ENCODE results near the gene DENR.
"Not testable (repeated sequence)": the region's sequence is repeated elsewhere in the genome, so short reads cannot be mapped to it uniquely, and the experiment has no call there.

The DENR gene

GRCh38 chr12:122743895-122744525, 8.6 kb upstream of the DENR start:
- DNase-seq, result no peak

GRCh38 chr12:122747224-122748135, 5.1 kb upstream of the DENR start:
- no peak for DNase-seq

DNA sequence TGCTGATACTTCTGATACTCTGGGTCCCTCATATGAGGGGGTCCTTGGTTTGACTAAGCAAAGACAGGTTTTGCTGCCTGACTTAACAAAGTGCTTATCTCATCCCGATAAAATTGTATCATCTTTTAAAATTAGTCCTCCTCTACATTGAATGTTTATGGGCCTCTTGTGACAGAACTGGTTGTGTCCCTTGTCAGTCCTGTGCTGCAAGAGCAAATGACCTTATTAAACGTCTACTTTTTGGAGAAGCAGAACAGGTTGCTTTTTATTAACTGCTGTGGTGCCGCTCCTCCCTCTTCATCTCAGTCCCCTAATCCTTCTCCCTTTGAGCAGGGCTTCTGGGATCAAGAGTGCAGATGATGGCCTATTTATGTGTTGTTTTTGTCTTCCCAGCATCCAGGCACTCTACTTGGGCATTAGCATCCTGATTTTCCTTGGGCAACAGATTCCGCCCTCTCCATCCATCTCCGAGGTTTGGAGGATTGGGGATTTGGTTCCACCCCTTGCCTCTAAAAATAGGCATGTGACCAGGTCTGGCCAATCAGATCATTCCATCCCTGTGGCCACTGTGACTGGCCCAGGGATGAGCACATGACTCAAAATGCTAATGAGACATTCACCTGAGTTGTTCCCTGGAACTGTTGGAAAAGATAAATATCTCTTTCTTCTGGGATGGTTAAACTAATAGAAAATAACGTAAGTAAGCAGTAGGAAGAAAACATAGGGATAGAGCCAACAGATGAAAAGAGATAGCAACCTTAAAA, 2.9 kb upstream of the DENR start:
- no peak for DNase-seq

GRCh38 chr12:122750781-122751515, 1.7 kb upstream of the DENR start:
- not testable (repeated sequence) for DNase-seq

- no peak for DNase-seq
Measured at GRCh38 chr12:122753319-122753650, 661 bp downstream of the DENR start.

GRCh38 chr12:122754790-122755189, 2.2 kb downstream of the DENR start:
- no peak for DNase-seq

- no peak for DNase-seq
Measured at GRCh38 chr12:122757568-122757967, 4.9 kb downstream of the DENR start.

GRCh38 chr12:122785503-122785902, 32.9 kb downstream of the DENR start:
- DNase-seq, result no peak

GRCh38 chr12:122788387-122788786, 35.8 kb downstream of the DENR start:
- DNase-seq, result no peak

GRCh38 chr12:122789637-122790036, 37.0 kb downstream of the DENR start:
- no peak for DNase-seq

GRCh38 chr12:122790393-122791075, 37.9 kb downstream of the DENR start:
- no peak for DNase-seq

GRCh38 chr12:122793685-122794106, 41.1 kb downstream of the DENR start:
- peak in 2 of 5 experiments; percentile 17 to 65 for DNase-seq

GRCh38 chr12:122795807-122796206, 43.2 kb downstream of the DENR start:
- no peak for DNase-seq

DNA sequence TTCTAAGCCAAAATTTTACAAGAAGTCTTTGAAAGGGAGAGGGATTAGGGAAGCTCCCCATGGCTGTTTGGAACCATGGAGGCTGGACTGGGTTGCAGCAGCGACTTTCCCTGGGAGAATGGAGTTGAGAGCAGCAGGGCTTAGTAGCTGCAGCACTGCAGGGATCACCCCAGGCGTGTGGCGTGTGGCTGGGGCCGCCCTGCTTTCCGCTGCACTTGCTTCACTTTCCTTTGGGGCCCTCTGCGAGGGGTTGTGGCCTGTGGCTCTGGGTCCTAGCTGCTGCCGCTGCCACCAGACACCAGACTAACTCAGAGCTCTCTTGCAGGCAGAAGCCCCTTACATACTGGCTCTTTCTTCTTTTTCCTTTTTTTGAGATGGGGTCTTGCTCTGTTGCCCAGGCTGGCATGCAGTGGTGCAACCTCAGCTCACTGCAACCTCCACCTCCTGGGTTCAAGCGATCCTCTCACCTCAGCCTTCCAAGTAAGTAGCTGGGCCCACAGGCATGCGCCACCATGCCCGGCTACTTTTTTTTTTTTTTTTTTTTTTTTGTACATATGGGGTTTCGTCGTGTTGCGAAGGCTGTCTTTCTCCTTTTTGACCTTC, 47.1 kb downstream of the DENR start:
- DNase-seq, result no peak

- no peak for DNase-seq
Measured at GRCh38 chr12:122803937-122804336, 51.3 kb downstream of the DENR start.

DNA sequence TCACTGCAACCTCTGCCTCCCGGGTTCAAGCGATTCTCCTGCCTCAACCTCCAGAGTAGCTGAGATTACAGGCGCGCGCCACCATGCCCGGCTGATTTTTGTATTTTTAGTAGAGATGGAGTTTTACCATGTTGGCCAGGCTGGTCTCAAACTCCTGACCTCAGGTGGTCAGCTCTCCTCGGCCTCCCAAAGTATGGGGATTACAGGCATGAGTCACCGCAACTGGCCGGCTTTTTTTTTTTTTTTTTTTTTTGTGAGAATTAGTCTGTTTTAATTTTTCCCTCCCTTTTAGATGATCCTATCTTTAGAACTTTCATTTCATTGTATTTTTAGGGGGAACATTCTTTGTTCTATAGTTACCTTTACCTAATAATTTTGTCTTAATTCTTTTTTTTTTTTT, 52.3 kb downstream of the DENR start:
- not testable (repeated sequence) for DNase-seq

DNA sequence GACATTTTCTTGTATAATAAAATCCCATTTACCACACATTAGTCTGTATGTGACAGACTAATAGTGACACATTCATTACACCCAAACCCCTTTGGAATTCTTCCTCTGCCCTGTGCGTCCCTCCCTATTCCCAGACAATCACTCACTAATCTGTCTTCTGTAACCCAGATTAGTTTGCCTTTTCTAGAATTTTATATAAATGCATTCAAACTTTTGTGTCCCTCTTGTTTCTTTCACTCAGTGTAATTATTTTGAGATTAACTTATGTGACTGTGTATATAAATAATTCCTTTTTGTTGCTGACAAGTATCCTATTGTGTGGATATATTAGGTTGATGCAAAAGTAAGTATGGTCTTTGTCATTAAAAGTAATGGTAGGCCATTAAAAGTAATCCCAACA, 55.0 kb downstream of the DENR start:
- no peak for DNase-seq

DNA sequence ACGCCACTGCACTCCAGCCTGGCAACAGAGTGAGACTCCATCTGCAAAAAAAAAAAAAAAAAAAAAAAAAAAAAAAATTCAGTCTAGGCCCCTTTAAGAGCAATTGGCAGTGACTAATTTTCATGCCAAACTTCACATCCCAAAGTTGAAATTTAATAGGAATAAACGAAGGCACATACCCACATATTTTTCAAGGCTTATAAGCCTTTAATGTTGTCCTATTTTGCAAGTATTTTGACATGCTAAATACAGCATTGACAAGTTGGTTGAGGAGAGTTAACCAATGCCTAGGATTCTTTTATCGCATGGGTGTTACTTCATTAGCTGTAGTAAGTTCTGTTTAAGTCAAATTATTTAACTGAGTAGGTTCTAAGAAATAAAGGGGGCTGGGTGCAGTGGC, 59.2 kb downstream of the DENR start:
- no peak for DNase-seq

- no peak for DNase-seq
Measured at GRCh38 chr12:122813310-122813713, 60.7 kb downstream of the DENR start.

- DNase-seq, result no peak
Measured at GRCh38 chr12:122819209-122819785, 66.7 kb downstream of the DENR start.

GRCh38 chr12:122820138-122820537, 67.5 kb downstream of the DENR start:
- no peak for DNase-seq

All from T-helper 2 cell (primary cell).